ENCODE measurements around the gene KIF14.

KIF14 gene

GRCh38 chr1:200620273-200621131 lies at the start of gene KIF14:
TSS of gene KIF14 (minus strand) at chr1:200620751. CDS start at chr1:200618723, 2,028 bp downstream.
- DNase-seq = peak; percentile 95

DNA sequence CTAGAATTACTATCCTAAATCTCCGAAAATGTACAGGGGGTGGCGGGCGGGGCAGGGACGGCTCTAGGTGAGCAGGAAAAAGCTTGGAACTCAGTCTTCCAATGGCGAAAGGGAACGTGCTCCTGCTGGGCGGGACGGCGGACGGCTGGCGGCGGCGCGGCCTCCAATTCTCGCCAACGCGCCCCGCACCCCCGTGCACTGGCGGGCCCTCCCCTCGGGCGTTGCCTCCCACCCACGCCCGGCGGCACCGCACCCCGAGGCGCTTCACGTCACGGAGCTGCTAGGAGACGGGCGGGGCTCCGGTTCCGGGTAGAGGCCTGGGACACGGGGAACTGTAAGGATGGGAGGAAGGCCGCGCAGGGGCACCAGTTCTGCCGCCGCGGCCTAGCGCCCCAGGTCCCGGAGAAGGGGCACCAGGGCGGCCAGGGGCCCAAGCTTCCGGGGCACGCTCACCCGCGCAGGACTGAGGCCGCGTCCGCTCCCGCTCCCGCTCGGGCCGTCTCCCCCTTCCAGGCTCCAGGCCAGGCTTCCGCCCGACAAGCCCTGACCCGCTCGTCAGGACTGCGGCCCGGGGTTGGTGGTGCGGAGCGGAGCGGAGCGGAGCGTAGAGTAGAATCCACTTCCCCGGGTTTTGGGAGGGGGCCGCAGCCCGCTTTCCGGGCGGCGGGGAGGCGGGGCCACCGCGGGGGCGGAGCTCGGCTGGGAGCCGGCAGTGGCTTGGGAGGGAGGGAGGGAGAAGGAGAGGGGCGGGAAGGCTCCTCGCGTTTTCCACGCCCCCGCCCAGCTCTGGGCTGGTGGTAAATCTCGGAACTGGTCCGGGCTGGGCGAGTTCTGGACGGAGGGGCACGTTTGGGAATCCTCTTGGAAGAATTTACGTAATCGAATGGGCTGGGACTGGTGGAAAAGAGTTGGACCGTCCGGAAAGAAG lies 49.0 kb upstream of the KIF14 start, which contains the start of gene DDX59:
Gene DDX59, minus strand, starts transcription at position 594 of the 928 bp plus-strand sequence. CDS start 3,167 bp downstream, outside the sequence.
- peak; percentile 95 for DNase-seq

DNA sequence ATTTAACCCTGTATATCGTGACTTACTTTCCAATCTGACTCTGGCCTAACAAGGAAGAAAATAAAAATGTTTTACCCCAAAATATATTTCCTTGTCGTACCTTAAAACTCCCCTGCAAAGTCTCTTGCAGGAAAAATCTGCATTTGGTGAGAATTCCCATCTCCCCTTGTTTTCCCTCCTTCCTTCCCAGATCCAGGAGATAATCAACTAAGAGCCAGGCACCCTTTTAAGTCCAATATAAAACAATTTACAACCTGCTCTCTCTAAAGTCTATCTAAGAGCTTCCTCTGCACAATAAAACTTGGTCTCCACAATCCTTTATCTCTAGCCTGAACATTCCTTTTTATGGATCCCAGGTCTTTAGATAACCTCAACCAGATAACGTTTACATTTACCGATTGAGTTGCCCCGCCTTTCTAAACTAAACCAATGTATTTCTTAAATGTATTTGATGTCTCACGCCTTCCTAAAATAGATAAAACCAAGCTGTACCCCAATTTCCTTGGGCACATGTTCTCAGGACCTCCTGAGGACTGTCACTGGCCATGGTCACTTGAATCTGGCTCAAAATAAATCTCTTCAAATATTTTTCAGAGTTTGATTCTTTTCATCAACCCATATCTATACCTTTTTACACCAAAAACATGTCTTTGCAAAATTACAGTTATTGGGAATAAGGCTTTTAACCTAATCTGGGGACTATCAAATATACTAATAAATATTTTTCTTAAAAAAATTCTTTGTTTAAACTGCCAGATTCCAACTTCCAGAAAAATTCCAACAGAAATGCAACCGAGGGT lies 48.2 kb upstream of the KIF14 start:
- no peak for DNase-seq

DNA sequence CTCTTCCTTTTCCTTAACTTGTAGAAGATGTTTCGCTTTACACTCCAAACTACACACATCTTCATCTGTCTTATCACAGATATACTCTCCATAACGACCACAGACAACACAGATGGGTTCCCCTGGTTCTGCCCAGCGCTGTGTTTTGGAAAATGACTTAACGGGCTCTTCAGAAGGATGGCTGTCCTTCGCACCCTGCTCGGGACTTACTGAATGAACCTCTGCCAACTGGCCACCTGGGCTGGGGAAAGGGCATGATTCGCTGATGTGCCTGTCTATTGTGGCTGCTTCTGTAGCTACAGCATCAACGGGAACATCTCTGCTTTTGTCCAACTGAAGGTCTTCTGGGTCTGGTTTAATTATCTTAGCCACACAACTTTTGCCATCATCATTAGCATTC lies 45.8 kb upstream of the KIF14 start:
- DNase-seq = no peak

GRCh38 chr1:200665861-200666260 lies 45.3 kb upstream of the KIF14 start:
- no peak for DNase-seq

DNA sequence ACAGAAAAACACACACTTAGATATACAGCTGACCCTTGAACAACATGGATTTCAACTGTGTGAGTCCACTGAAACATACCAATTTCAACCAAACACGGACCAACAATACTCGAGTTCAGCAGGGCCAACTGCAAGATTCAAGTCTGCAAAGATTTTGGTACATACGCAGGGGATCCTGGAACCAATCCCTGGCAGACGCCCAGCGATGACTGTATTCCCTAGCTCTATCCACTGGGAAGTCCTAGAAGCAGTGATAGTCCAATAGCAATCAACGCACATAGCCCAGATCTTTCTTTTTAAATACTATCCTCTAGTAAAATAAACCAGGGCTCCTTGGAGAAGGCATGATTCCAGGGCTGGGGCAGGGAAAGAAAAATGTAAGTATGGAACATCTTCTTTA lies 40.2 kb upstream of the KIF14 start:
- DNase-seq = no peak

- DNase-seq = no peak
Observed at GRCh38 chr1:200659269-200659668, 38.7 kb upstream of the KIF14 start.

- no peak for DNase-seq
Observed at GRCh38 chr1:200658037-200658818, 37.7 kb upstream of the KIF14 start.

- DNase-seq = no peak
Observed at GRCh38 chr1:200654660-200655059, 34.1 kb upstream of the KIF14 start.

- no peak for DNase-seq
Observed at GRCh38 chr1:200653022-200653462, 32.5 kb upstream of the KIF14 start.

DNA sequence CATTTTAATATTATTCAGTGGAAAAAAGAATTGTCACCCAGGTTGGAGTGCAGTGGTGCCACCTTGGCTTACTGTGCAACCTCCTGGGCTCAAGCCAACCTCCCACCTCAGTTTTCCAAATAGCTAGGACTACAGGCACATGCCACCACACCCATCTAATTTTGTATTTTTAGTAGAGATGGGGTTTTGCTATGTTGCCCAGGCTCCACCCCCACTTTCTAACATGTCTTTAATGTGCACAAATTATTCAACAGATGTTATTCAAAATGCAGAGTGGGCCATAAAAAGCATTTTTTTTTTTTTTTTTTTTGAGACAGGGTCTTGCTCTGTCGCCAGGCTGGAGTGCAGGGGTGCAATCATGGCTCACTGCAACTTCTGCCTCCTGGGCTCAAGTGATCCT lies 31.8 kb upstream of the KIF14 start:
- DNase-seq = no peak

- DNase-seq = no peak
Observed at GRCh38 chr1:200646515-200646914, 26.0 kb upstream of the KIF14 start.

GRCh38 chr1:200644021-200644420 lies 23.5 kb upstream of the KIF14 start:
- no peak for DNase-seq

DNA sequence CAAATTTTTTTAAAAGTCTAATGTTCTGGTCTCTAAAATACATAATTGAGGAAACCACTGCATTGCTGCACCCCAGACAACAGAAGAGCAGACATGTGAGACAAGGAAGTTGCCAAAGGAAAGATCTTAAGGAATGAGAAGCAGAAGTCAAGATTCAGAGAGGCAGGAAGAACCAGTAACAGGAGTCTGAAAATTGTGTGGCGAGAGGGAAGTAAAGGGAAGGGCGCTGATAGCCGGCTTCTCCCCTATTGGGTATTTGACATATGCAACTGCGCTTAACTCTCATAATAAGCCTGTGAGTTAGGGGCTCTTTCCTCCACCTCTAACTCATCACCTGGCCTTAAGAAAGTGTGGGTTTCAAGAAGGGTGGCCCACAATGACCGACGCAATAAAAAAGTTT lies 21.9 kb upstream of the KIF14 start:
- DNase-seq = no peak

DNA sequence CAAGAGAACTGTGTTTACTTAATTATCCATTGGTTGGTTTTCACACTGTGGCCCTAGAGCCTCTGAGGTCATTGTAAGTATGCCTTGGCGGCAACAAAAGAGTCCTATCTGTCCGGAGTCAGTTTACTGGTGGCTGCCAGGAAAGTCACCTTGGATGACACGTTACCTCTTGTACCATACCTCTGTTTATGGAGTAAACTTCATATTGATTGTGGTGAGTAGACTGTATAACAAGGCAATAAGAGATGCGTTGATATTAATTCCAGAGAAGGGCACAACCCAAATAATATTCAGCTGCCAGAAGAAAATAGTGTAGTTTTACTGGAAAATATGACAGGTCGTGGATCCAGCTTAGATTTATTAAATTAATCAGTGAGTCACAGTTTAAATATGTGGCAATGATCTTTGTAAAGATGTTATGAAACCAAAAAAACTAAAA lies 20.4 kb upstream of the KIF14 start:
- DNase-seq = no peak

DNA sequence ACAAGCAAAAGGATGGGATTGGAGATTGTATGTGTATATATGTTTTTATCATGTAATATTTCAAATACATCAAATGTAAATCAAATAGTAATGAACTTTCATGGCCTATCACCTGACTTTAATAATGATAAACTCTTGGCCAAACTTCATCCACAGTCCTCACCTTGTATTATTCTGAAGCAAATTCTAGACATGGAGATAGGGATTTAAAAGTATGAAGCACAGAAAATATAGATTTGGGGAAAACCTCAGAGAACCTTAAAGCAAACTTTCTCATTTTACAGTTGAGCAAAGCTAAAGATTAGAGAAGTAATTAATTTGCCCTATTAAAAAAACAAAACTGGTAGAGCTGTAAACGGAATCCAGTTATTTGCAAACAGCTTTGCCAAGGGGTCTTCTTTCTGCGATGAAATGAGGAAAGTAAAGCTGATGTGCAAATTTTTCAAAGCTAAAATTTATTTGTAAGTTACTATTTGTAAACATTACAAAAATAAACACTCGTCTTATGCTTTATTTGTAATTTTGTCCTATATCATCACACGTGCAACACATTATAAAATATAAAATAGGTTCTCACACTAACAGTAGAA lies 19.9 kb upstream of the KIF14 start:
- no peak for DNase-seq

DNA sequence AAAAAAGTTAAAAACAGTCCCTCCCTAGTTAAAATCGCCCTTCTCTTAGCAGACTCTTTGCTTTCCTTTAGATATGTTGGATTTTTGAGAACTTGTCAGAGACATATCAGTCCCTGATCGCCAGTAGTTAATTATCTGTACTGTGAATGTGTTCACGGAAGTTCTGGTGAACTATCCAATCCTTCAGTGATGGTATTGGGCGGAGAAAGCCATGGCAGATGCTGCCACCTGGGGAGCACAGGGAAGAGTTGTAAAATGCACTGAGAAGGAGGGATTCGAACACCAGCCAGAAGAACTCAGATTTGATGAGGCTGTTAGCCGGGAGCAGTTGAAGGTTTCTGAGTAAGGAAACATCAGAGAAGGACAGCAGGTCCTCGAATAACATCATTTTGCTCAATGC lies 17.5 kb upstream of the KIF14 start:
- DNase-seq = no peak

DNA sequence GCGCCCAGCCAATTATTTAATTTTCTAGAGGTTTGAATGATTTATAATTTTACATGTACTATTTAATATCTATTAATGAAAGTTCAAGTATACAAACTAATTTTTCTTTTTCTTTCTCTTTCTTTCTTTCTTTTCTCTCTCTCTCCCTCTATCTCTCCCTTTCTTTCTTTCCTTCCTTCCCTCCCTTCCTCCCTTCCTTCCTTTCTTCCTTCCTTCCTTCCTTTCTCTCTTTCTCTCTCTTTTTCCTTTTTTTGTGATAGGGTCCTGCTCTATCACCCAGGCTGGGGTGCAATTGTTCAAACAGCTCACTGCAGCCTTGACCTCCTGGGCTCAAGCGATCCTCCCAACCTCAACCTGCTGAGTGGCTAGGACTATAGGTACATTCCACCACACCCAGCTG lies 16.1 kb upstream of the KIF14 start:
- no peak for DNase-seq

DNA sequence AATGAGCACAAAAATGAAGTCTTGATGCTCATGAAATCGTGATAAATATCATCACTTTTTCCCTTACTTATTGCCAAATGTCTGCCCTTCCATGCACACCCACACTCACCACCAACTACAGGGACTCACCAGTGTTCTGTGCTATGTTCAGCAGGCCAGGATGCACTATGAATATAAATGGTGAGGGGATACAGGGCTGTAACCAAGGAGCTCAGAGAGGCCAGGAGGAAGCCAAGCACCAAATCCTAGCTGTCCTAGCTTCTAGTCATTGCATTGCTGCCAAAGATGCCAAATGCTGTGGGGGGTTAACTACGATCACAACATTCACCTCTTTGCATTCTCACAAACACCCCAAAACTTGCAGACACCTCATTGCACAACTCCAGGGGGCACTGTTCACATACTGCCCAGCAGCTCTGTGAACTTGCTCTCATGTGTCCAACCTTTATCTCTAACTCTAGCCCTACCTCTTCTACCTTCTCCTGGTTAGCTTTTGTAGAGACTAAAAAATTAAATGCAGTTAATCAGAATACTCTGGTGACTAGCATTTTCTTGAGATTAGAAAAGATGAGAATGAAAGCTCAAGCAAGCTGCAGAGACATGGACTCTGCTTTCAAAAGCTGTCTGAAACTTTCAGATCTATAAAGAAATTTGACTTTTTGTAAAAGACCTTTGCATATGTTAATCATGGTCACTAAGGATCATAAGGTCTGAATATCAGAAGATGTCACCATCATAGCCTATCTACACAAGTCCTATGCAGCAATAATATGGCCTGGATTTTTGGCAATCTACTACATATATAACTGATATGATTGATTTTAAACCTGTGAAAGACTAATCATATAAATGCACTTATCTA lies 13.9 kb upstream of the KIF14 start:
- no peak for DNase-seq

DNA sequence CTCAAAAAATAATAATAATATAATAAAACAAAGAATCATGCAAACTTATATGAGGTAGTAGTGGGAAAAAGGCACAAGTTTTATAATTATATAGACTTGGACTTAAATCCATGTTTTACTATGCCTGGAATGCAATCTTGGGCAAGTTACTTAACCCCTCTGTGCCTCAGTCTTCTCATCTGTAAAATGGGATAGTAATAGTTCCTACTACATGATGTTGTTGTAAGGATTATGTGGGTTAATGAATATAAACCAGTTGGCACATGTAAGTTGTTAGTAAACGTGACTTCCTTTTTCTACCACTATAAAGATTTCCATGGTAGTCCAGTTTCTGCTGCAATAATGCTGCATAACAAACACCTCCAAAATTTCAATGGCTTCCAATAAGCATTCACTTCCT lies 10.8 kb upstream of the KIF14 start:
- DNase-seq = no peak

Measured in NCI-H2107 (cell line).